A549 (cell line): ENCODE measurements around the gene RNU6-9. TPM values are rescaled to one million over a fixed set of nuclear protein-coding genes. Genes with fewer than 3 reads are reported as not detected.
A peak's percentile ranks its signal among the peaks of the same experiment; 100 is the strongest.

ENCODE experiments used
- ATAC-seq, 2 experiments: fragments of 200-7000 bp in 1 of 2; fragments of >200 bp in 1 of 2; cut with Nextera tagmentation in 1 of 2; cut with Tn5 transposase in 1 of 2; 3 replicates each; pipeline versions ENCODE4 v1.8.0 to v1.9.1; 2018 to 2020; ENCODE audit warnings: mild to moderate bottlenecking in 1 of 2, moderate library complexity in 1 of 2
- CTCF ChIA-PET: fragments of 300-600 bp; sonication (Branson Sonifier 250); formaldehyde crosslinking; extraction: SDS; loops from one replicate; lab custom pipeline; 2021; ENCODE audit warnings: antibody characterized with exemption, inconsistent platforms; lab: Yijun Ruan, JAX
- POLR2A ChIA-PET: fragments of 350-600 bp; formaldehyde crosslinking; extraction: SDS; loops from one replicate; lab custom pipeline; 2021; ENCODE audit warnings: antibody characterized with exemption, inconsistent platforms; lab: Yijun Ruan, JAX
- DNase-seq, 2 experiments: peaks; one replicate each; pipeline versions ENCODE4 v3.0.0 to v3.0.0-alpha.2; 2011 to 2016; ENCODE audit warnings: low read depth in 1 of 2, low spot score in 1 of 2
- FAIRE-seq: peaks from 2 replicates; lab custom pipeline; 2011; peaks lifted over from hg19 to GRCh38; lab: Jason Lieb, UNC
- H3K27ac ChIP-seq, 2 experiments: fragments of >200 bp; sonication (Bioruptor Twin); formaldehyde crosslinking; 3 replicates each; pipeline ENCODE4 v1.5.1; 2016 to 2017
- H3K4me1 ChIP-seq: fragments of >200 bp; sonication (Bioruptor Twin); formaldehyde crosslinking; 3 replicates; pipeline ENCODE4 v1.6.1; 2016
- H3K4me2 ChIP-seq: fragments of >200 bp; sonication (Bioruptor Twin); formaldehyde crosslinking; 3 replicates; pipeline ENCODE4 v1.6.1; 2016
- H3K4me3 ChIP-seq: fragments of >200 bp; sonication (Bioruptor Twin); formaldehyde crosslinking; 3 replicates; pipeline ENCODE4 v1.5.1; 2016
- H3K9me3 ChIP-seq: fragments of >200 bp; sonication (Bioruptor Twin); formaldehyde crosslinking; 3 replicates; pipeline ENCODE4 v1.6.1; 2016
- BHLHE40 ChIP-seq: IDR thresholded peaks from 2 replicates; pipeline ENCODE4 v1.6.1; 2012; ENCODE audit warnings: low read depth, low read length, inconsistent platforms
- CHD4 ChIP-seq: fragments of 200-600 bp; sonication (generic); IDR thresholded peaks from 2 replicates; pipeline ENCODE4 v1.6.1; 2016; ENCODE audit warnings: antibody characterized with exemption, mild to moderate bottlenecking, borderline replicate concordance
- EHMT2 ChIP-seq: fragments of 200-600 bp; sonication (generic); IDR thresholded peaks from 2 replicates; pipeline ENCODE4 v1.6.1; 2016; ENCODE audit warnings: antibody characterized with exemption, low read depth, mild to moderate bottlenecking, moderate library complexity
- GATA3 ChIP-seq: IDR thresholded peaks from 2 replicates; pipeline ENCODE4 v1.6.1; 2012; ENCODE audit warnings: borderline replicate concordance
- HDAC2 ChIP-seq: fragments of 200-600 bp; sonication (generic); IDR thresholded peaks from 2 replicates; pipeline ENCODE4 v1.6.1; 2016
- HOXB13 ChIP-seq: fragments of 250-450 bp; sonication (Bioruptor Pico); IDR thresholded peaks from 2 replicates; pipeline ENCODE4 v1.5.0; 2020; ENCODE audit warnings: low read depth, mild to moderate bottlenecking, moderate library complexity
- HOXB5 ChIP-seq: fragments of 250-450 bp; sonication (Bioruptor Pico); IDR thresholded peaks from 2 replicates; pipeline ENCODE4 v1.5.0; 2020; ENCODE audit warnings: mild to moderate bottlenecking, moderate library complexity
- JUNB ChIP-seq: fragments of >200 bp; sonication (Bioruptor Twin); formaldehyde crosslinking; IDR thresholded peaks from 2 replicates; pipeline ENCODE4 v1.6.1; 2016
- KDM1A ChIP-seq: fragments of 200-600 bp; sonication (generic); IDR thresholded peaks from 2 replicates; pipeline ENCODE4 v1.6.1; 2016; ENCODE audit warnings: low read depth, mild to moderate bottlenecking
- KDM5A ChIP-seq: fragments of 200-600 bp; sonication (generic); IDR thresholded peaks from 2 replicates; pipeline ENCODE4 v1.6.1; 2016; ENCODE audit warnings: antibody characterized with exemption, mild to moderate bottlenecking
- MYC ChIP-seq: IDR thresholded peaks from 2 replicates; pipeline ENCODE4 v1.6.1; 2012; ENCODE audit warnings: mild to moderate bottlenecking, inconsistent platforms, low read length, improper control_type of control experiment, borderline replicate concordance
- NFE2L2 ChIP-seq: fragments of 150-350 bp; conservative IDR thresholded peaks from 2 replicates; pipeline ENCODE4 v1.6.1; 2014; ENCODE audit warnings: low read length
- PHF8 ChIP-seq: fragments of 200-600 bp; sonication (generic); IDR thresholded peaks from 2 replicates; pipeline ENCODE4 v1.6.1; 2016; ENCODE audit warnings: low read depth, mild to moderate bottlenecking, antibody characterized with exemption, moderate library complexity, borderline replicate concordance
- POLR2AphosphoS2 ChIP-seq: conservative IDR thresholded peaks from 2 replicates; pipeline ENCODE4 v1.6.1; 2012; ENCODE audit warnings: low read length, improper control_type of control experiment, inconsistent platforms
- RAD21 ChIP-seq, 2 experiments: fragments of >200 bp in 1 of 2; sonication (Bioruptor Twin) in 1 of 2; formaldehyde crosslinking in 1 of 2; IDR thresholded peaks in 1 of 2; conservative IDR thresholded peaks in 1 of 2; 2 replicates in 1 of 2; 3 replicates in 1 of 2; pipeline ENCODE4 v1.6.1; 2012 to 2018; ENCODE audit warnings: inconsistent platforms in 1 of 2
- RARB ChIP-seq: fragments of 250-450 bp; sonication (Bioruptor Pico); IDR thresholded peaks from 2 replicates; pipeline ENCODE4 v1.8.0; 2021; ENCODE audit warnings: mild to moderate bottlenecking, moderate library complexity
- RFX5 ChIP-seq: fragments of 450-650 bp; IDR thresholded peaks from 2 replicates; pipeline ENCODE4 v1.7.1; 2014; ENCODE audit warnings: antibody characterized with exemption, mild to moderate bottlenecking, moderate library complexity
- SMC3 ChIP-seq: fragments of >200 bp; sonication (Bioruptor Twin); formaldehyde crosslinking; IDR thresholded peaks from 3 replicates; pipeline ENCODE4 v1.6.1; 2018; ENCODE audit warnings: inconsistent platforms
- ZFP36 ChIP-seq: fragments of 450-650 bp; IDR thresholded peaks from 2 replicates; pipeline ENCODE4 v1.6.1; 2014; ENCODE audit warnings: borderline replicate concordance; ENCODE audit not compliant: partially characterized antibody
- ZNF302 ChIP-seq: fragments of 250-450 bp; sonication (Bioruptor Pico); IDR thresholded peaks from 2 replicates; pipeline ENCODE4 v1.9.0; 2021; ENCODE audit warnings: inconsistent platforms, mild to moderate bottlenecking, moderate library complexity
- ZSCAN20 ChIP-seq: fragments of 250-450 bp; sonication (Bioruptor Pico); IDR thresholded peaks from 2 replicates; pipeline ENCODE4 v1.8.0; 2022; ENCODE audit warnings: mild to moderate bottlenecking, moderate library complexity
- WGBS: methylation state at CpG from one replicate; pipeline ENCODE4 v1.1.6; 2017; ENCODE audit errors: missing lambda C conversion rate; 5-methylcytosine and 5-hydroxymethylcytosine counted together
- polyA plus RNA-seq, 4 experiments: library from polyadenylated mRNA; depleted of rRNA in 3 of 4; stranded (reverse); fragments of >200 nt; fragmentation: RNase III in 1 of 4; extraction: RNeasy Plus Mini Kit Qiagen cat#74134 plus additional on column Dnase treatment in 1 of 4; gene quantifications; 2 replicates in 3 of 4; 3 replicates in 1 of 4; pipeline ENCODE4 v1.2.3, GENCODE V29; 2011 to 2017
- TF ChIP-seq, protein P1 (sequence below): fragments of >200 bp; sonication (Bioruptor Twin); formaldehyde crosslinking; IDR thresholded peaks from 3 replicates; pipeline ENCODE4 v1.6.1; 2016
- TF ChIP-seq, protein P2 (sequence below): IDR thresholded peaks from 2 replicates; pipeline ENCODE4 v1.6.1; 2012; ENCODE audit warnings: low read depth, borderline replicate concordance
- TF ChIP-seq, protein P3 (sequence below): fragments of 250-450 bp; sonication (Bioruptor Pico); IDR thresholded peaks from 2 replicates; pipeline ENCODE4 v1.5.0; 2020; ENCODE audit warnings: low read depth, mild to moderate bottlenecking, moderate library complexity
- TF ChIP-seq, protein P4 (sequence below): fragments of 150-350 bp; IDR thresholded peaks from 2 replicates; pipeline ENCODE4 v1.6.1; 2014; ENCODE audit warnings: low read depth, mild to moderate bottlenecking, low read length
- TF ChIP-seq, protein P5 (sequence below): IDR thresholded peaks from 2 replicates; pipeline ENCODE4 v1.6.1; 2012
- TF ChIP-seq, protein P6 (sequence below): fragments of 450-650 bp; IDR thresholded peaks from 2 replicates; pipeline ENCODE4 v1.6.1; 2014; ENCODE audit warnings: antibody characterized with exemption

RNU6-9 gene
- polyA plus RNA-seq, 2 of the 4 experiments (the other 2 are of a cell fraction), result not detected

DNA sequence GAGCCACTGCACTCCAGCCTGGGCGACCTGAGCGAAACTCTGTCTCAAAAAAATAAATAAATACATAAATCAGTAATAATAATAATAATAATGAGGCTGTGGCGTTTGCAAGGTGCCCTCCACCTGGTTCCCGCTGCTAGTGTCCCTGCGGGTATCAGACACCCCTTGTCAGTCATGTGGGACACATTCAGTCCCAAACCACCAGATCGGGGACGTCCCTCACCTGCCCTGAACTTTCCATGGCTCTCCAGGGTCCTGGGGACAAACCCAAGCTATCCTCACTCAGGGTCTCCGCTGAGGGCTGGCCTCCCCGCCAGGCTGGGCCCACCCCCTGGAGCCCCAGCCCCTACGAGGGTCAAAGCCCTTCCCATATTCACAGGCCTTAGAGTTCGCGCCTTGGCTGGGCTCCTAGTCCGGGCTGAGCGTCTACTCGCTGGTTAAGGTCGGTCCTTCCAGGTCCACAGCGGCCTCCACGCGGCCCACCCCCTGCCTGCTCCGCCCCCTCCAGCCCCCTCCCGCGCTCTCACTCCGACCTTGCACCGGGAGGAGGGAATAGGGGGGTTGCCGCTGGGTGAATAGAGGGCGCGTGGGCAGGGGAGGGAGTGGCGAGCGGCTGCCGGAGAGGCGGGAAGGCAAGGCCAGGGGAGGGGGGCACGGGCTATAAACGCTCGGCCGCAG lies 23.5 kb downstream of the RNU6-9 start:
- DNase-seq (no peak), FAIRE-seq (no peak), ATAC-seq (peak in 1 of 2 experiments; percentile 10; a peak in 3 of 6 replicates)
- peak overlapping the region; percentile 63 to 85 for H3K27ac ChIP-seq
- H3K4me3 ChIP-seq, result peak overlapping the region; percentile 49
- H3K4me1 ChIP-seq, result peaks cover 11% of the 10 kb centered on the region; the same call in 1 of the 3 replicates
- ChIA-PET POLR2A (no interaction called here), CTCF (no interaction called here)
- H3K4me2 ChIP-seq, result peak overlapping the region; percentile 98
- no peak for TF ChIP-seq ZSCAN20
- TF ChIP-seq, protein P1, sequence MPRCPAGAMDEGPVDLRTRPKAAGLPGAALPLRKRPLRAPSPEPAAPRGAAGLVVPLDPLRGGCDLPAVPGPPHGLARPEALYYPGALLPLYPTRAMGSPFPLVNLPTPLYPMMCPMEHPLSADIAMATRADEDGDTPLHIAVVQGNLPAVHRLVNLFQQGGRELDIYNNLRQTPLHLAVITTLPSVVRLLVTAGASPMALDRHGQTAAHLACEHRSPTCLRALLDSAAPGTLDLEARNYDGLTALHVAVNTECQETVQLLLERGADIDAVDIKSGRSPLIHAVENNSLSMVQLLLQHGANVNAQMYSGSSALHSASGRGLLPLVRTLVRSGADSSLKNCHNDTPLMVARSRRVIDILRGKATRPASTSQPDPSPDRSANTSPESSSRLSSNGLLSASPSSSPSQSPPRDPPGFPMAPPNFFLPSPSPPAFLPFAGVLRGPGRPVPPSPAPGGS, result no peak
- TF ChIP-seq, all 56 proteins: peak for 0
- no peaks in the 10 kb centered on the region for H3K9me3 ChIP-seq
- WGBS, result 65% methylated on average over 11 of the region's 35 CpGs

DNA sequence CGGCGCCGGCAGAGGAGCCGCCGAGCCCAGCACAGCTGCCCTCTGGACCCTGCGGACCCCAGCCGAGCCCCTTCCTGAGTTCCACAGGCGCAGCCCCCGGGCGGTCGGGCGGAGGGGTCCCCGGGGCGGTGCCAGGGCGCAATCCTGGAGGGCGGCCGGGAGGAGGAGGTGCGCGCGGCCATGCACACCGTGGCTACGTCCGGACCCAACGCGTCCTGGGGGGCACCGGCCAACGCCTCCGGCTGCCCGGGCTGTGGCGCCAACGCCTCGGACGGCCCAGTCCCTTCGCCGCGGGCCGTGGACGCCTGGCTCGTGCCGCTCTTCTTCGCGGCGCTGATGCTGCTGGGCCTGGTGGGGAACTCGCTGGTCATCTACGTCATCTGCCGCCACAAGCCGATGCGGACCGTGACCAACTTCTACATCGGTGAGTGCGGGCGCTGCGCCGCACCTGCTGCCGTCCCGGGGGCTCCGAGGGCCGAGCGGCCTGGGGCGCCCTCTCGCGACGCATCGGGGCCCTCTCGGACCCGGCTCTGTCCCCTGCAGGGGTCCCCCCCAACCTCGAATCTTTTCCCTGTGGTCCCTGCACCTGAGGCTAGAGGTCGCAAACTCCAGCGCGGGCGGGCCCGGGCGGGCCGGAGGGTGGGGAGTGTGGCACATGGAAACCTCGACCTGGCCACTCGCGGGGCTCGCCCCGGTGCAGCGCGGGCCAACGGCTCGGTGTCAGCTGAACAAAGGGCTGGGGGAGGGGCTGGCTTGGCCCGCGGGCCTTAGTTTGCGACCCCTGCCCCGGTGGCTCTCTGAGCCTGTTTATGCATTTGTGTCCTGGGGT lies 24.3 kb downstream of the RNU6-9 start, which contains the start of gene KISS1R:
TSS of gene KISS1R (plus strand) at position 11 of the 829 bp plus-strand sequence. CDS start at position 181, 170 bp downstream.
- peaks cover 14% of the 10 kb centered on the region; the same call in 1 of the 3 replicates for H3K4me1 ChIP-seq
- ATAC-seq (peak; percentile 44 to 67), FAIRE-seq (no peak), DNase-seq (peak; percentile 51 to 59)
- H3K4me2 ChIP-seq, result peak within 1 kb of the TSS; percentile 98
- peak within 1 kb of the TSS; percentile 63 to 85 for H3K27ac ChIP-seq
- ChIA-PET CTCF (interaction anchor here (0.7 to 1.1 kb wide), 3 partner anchors 39 to 148 kb away, joined by 3 to 5 read pairs (median 4); partner anchors contain the start of gene WDR18), POLR2A (no interaction called here)
- H3K9me3 ChIP-seq, result no peaks in the 10 kb centered on the region
- H3K4me3 ChIP-seq, result peak within 1 kb of the TSS; percentile 49
- 0% methylated on average over 8 of the region's 87 CpGs for WGBS
- TF ChIP-seq KDM5A (no peak), RFX5 (no peak), RAD21 (conservative IDR thresholded peaks at IDR 0.05 in 1 of 2, IDR thresholded peaks at IDR 0.05 in 1 of 2) (peak; percentile 68 to 82), PHF8 (no peak), POLR2AphosphoS2 (no peak), SMC3 (peak; percentile 76), HOXB5 (CRISPR knock-in tag) (no peak), RARB (CRISPR knock-in tag) (no peak), ZFP36 (peak; percentile 94), BHLHE40 (no peak), JUNB (no peak), ZNF302 (CRISPR knock-in tag) (no peak), NFE2L2 (no peak), EHMT2 (no peak), HDAC2 (no peak), ZSCAN20 (no peak), KDM1A (peak; percentile 25; the same call in 1 of the 2 replicates), CHD4 (no peak), HOXB13 (CRISPR knock-in tag) (no peak), GATA3 (no peak), MYC (no peak)
- TF ChIP-seq, protein P2, sequence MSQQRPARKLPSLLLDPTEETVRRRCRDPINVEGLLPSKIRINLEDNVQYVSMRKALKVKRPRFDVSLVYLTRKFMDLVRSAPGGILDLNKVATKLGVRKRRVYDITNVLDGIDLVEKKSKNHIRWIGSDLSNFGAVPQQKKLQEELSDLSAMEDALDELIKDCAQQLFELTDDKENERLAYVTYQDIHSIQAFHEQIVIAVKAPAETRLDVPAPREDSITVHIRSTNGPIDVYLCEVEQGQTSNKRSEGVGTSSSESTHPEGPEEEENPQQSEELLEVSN, result no peak; the same call in 1 of the 2 replicates
- TF ChIP-seq, protein P3, sequence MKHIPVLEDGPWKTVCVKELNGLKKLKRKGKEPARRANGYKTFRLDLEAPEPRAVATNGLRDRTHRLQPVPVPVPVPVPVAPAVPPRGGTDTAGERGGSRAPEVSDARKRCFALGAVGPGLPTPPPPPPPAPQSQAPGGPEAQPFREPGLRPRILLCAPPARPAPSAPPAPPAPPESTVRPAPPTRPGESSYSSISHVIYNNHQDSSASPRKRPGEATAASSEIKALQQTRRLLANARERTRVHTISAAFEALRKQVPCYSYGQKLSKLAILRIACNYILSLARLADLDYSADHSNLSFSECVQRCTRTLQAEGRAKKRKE (CRISPR knock-in tag), result no peak
- TF ChIP-seq, protein P4, sequence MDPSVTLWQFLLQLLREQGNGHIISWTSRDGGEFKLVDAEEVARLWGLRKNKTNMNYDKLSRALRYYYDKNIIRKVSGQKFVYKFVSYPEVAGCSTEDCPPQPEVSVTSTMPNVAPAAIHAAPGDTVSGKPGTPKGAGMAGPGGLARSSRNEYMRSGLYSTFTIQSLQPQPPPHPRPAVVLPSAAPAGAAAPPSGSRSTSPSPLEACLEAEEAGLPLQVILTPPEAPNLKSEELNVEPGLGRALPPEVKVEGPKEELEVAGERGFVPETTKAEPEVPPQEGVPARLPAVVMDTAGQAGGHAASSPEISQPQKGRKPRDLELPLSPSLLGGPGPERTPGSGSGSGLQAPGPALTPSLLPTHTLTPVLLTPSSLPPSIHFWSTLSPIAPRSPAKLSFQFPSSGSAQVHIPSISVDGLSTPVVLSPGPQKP, result no peak
- TF ChIP-seq, protein P5, sequence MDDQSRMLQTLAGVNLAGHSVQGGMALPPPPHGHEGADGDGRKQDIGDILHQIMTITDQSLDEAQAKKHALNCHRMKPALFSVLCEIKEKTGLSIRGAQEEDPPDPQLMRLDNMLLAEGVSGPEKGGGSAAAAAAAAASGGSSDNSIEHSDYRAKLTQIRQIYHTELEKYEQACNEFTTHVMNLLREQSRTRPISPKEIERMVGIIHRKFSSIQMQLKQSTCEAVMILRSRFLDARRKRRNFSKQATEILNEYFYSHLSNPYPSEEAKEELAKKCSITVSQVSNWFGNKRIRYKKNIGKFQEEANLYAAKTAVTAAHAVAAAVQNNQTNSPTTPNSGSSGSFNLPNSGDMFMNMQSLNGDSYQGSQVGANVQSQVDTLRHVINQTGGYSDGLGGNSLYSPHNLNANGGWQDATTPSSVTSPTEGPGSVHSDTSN, result no peak
- TF ChIP-seq, protein P6, sequence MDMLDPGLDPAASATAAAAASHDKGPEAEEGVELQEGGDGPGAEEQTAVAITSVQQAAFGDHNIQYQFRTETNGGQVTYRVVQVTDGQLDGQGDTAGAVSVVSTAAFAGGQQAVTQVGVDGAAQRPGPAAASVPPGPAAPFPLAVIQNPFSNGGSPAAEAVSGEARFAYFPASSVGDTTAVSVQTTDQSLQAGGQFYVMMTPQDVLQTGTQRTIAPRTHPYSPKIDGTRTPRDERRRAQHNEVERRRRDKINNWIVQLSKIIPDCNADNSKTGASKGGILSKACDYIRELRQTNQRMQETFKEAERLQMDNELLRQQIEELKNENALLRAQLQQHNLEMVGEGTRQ, result no peak
- TF ChIP-seq, protein P1, result no peak
